Stimulated activated naive CD8-positive, alpha-beta T cell treated with anti-CD3 and anti-CD28 coated beads, Interleukin-15, Interleukin-2, amounts not matched to agents 100 ng/mL and 50 ng/mL, for 24 hours (primary cell): ENCODE data around the gene ITGB1BP1.

Source experiments
- H3K27ac Mint-ChIP-seq: one replicate; pipeline ENCODE4 v1.8.0; 2021; ENCODE audit warnings: mild to moderate bottlenecking, mixed read lengths
- H3K27me3 Mint-ChIP-seq: one replicate; pipeline ENCODE4 v1.8.0; 2021; ENCODE audit warnings: mixed read lengths
- H3K36me3 Mint-ChIP-seq: one replicate; pipeline ENCODE4 v1.8.0; 2021; ENCODE audit warnings: low read depth, mixed read lengths
- H3K4me1 Mint-ChIP-seq: one replicate; pipeline ENCODE4 v1.8.0; 2021; ENCODE audit warnings: low read depth, mixed read lengths
- H3K4me3 Mint-ChIP-seq: one replicate; pipeline ENCODE4 v1.8.0; 2021; ENCODE audit warnings: mild to moderate bottlenecking, mixed read lengths
- H3K9me3 Mint-ChIP-seq: one replicate; pipeline ENCODE4 v1.8.0; 2021; ENCODE audit warnings: mixed read lengths

Gene ITGB1BP1

DNA sequence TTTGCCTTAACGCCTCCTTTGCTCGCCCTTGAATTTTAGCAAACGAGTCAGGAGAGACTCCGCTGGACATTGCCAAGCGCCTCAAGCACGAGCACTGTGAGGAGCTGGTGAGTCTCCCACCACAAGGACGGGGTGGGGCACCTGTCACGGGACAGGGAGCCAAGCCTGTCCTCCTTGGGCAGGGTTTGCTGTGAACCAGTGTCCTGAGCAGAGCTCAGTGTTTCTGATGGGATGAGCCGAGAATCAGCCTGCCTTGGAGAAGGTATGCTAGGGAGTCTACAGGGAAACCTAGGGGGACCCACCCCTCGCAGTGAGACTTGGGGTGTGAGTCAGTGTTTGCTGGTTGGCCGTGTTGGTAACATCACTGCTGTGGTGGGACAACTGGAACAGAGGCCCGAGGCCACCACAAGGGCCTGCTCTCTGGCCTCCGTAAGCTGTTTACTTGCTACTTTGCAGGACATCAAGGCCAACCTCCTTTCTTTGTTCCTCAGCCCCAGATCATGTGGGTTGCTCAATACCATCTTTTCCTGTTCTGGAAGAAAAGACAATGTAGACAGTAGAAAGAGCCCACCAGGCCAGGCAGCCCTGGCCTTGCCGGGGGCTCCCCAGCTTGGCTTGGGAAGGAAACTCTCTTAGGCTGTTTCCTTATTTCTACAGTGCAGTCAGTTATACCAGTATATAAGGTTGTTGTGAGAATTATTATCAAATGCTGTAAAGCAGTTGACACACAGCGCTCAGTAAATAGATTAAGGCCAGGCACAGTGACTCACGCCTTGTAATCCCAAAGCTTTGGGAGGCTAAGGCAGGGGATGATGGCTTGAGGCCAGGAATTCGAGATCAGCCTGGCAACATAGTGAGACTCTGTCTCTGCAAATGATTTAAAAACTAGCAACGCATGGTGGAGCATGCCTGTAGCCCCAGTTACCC is 42.4 kb downstream of the ITGB1BP1 start:
- Mint-ChIP-seq H3K36me3 (no peaks in the 10 kb centered on the region), H3K4me3 (no peak overlapping the region), H3K27ac (no peak overlapping the region), H3K4me1 (no peaks in the 10 kb centered on the region), H3K27me3 (peaks cover 4% of the 10 kb centered on the region), H3K9me3 (no peaks in the 10 kb centered on the region)

DNA sequence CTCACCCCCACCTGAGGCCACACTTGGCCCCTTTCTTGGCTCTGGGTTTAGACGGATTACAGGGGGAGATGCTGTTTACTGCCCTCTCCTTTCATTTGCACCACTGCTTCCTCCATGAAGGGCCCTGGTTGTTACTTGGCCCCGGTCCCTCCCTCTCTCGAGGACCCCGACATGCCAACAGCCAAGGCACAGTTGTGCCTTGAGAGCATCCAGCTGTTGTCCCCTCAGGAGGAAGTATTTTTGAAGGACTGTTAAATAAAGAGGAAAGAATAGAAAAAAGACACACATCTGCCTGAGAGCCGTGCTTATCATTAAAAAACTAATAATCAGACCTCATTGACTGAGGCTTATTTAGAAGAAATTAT is 44.0 kb downstream of the ITGB1BP1 start:
- H3K36me3 Mint-ChIP-seq: no peaks in the 10 kb centered on the region
- no peak overlapping the region for H3K27ac Mint-ChIP-seq
- H3K4me1 Mint-ChIP-seq: no peaks in the 10 kb centered on the region
- H3K27me3 Mint-ChIP-seq: peaks cover 4% of the 10 kb centered on the region
- H3K9me3 Mint-ChIP-seq: no peaks in the 10 kb centered on the region
- H3K4me3 Mint-ChIP-seq: no peak overlapping the region

DNA sequence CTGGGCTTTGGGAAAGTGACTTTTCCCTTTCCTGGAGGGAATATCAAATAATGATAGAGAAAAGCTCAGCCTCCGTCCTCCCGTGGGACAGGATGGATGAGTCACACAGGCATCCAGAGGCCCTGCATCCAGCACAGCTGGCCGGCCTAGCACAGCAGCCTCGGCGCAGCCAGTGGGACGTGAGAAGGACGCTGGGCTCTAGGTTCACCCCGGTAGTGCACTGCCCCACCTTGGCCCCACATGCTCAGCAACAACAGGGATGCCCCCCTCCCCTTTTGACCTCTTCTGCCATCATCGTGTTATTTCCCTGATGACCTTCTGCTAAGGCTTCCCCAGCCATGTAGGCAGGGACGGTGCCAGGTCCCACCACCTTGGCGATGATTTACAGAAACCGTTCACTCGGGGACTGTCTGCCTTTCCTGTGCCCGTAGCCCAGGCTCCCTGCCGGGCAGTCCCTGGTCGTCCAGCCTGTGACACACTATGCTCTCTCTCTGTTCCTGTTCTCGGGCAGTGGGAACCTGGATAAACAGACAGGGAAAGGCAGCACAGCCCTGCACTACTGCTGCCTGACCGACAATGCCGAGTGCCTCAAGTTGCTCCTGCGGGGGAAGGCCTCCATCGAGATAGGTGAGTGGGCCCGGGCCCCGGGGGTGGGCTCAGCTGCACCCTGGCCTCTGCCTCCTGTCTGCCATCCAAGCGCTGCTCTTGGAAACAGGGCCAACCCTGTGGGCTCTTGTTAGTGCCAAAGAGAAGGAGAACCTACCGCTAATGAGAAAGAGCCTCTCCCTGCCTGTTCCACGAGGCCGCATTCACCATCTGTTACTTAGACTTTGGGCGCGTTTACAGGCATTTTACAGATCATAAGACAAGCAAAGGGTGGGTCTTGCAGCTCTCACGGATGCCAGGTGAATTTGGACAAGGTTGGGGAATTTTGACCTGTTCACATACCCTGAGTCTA is 44.6 kb downstream of the ITGB1BP1 start:
- H3K36me3 Mint-ChIP-seq: no peaks in the 10 kb centered on the region
- H3K4me1 Mint-ChIP-seq: no peaks in the 10 kb centered on the region
- peaks cover 4% of the 10 kb centered on the region for H3K27me3 Mint-ChIP-seq
- no peak overlapping the region for H3K27ac Mint-ChIP-seq
- H3K9me3 Mint-ChIP-seq: no peaks in the 10 kb centered on the region
- H3K4me3 Mint-ChIP-seq: no peak overlapping the region

DNA sequence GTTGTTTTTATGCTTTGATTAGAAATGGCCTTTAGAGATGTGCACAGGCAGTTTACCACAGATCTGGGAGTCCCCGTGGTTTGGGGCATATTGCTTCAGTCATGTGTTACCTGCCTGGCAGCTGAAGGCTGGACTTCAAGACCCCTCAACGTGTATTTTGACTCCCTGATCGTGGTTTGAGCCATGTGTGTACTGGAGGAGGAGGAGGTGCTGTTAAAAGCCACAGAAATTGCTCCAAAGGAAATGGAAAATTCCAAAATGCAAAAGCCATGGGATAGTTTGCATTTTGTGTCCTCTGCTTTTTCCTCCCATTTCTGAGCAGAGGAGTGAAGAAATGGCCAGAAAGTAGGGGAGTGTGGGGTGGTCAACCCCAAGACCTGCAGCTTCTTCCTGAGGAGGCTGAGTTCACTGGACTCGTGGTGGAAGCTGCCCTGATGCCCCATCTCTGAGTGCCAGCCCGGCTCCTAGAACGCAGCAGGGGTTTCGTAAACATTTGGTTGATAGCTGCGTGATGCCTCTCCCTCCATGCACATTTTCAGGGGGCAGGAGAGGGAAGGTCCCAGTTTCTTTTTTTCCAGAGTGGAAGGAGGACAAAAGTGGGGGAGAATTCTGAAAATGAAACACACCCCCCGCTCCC is 45.7 kb downstream of the ITGB1BP1 start:
- no peaks in the 10 kb centered on the region for H3K4me1 Mint-ChIP-seq
- no peak overlapping the region for H3K27ac Mint-ChIP-seq
- H3K36me3 Mint-ChIP-seq: no peaks in the 10 kb centered on the region
- H3K27me3 Mint-ChIP-seq: peaks cover 4% of the 10 kb centered on the region
- H3K4me3 Mint-ChIP-seq: no peak overlapping the region
- no peaks in the 10 kb centered on the region for H3K9me3 Mint-ChIP-seq

DNA sequence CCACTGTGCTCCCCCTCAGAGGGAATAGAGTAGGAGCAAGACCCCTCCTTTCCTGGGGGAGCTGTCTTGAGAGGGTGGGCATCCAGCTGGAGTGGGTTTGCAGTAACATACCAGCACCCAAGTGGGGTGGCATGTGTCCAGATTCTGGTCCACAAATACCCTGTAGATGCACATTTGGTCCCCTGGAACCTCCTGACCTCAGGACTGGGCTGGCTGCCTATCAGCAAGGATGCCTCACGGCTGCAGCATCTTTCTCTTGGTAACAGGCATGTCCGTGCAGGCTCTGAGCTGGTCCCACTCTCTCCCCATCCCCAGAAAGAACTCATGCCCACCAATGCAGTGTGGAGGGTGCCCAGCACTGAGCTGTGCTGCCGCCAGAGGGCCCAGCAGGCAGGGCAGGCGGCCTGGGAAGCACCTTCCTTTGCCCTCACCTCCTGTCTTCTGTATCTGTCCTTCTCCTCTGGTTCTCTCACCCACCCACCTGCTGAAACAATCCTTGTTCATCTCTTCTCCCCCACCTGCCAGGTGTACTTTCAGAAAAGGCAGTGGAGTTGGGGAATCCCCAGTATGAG is 47.4 kb downstream of the ITGB1BP1 start:
- no peak overlapping the region for H3K4me3 Mint-ChIP-seq
- peaks cover 5% of the 10 kb centered on the region for H3K4me1 Mint-ChIP-seq
- no peak overlapping the region for H3K27ac Mint-ChIP-seq
- no peaks in the 10 kb centered on the region for H3K36me3 Mint-ChIP-seq
- peaks cover 4% of the 10 kb centered on the region for H3K27me3 Mint-ChIP-seq
- no peaks in the 10 kb centered on the region for H3K9me3 Mint-ChIP-seq

DNA sequence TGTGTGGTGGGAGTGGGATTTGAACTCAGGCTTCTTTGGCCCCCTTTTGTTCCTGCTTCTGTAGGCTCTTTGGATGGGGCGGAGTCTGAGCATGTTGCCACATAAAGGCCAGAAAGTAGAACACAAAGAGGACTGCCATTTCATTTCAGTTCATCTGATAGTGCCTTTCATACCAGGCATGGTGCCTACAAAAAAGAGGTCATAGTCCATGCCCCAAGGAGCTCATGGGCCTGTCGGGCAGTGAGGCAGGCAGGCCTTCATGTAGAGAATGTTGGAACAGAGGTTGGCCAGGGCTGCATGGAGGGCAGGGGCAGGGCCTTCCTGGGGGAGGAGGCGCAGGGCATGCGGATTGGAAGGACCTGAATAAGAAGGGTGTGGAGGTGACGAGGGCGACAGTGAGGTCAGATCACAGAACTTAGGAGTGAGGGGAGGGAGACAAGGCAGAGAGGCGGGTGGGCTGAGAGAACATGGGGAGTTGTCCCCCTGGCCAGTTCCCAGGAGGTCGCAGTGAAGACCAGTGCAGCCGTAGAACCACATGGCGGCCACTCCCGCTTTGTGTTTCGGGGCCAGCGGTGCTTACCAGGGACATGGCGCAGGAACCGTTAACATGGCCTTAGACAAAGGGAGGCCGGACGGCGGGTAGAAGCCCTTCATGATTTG is 49.1 kb downstream of the ITGB1BP1 start:
- Mint-ChIP-seq H3K4me3 (no peak overlapping the region), H3K9me3 (no peaks in the 10 kb centered on the region), H3K36me3 (no peaks in the 10 kb centered on the region), H3K27ac (no peak overlapping the region), H3K4me1 (peaks cover 8% of the 10 kb centered on the region), H3K27me3 (peaks cover 4% of the 10 kb centered on the region)

DNA sequence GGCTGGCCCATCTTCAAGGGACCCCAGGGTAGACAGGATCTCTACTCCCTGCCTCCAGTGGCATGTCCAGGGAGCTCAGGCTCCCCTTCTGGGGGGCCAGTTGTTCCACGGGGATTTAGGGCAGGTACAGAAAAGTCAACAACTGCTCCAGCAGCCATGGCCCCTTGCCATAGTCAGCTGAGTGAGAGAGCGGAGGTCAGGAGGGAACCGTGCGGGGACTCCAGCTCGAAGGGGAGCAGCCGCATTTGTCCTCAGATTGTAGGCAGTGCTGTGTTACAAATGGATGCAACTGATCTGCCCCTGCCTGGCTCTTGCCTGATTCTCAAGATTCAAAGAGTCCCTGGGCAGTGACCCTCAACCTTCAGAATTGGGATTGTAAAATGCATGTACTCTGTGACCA is 49.9 kb downstream of the ITGB1BP1 start:
- no peaks in the 10 kb centered on the region for H3K9me3 Mint-ChIP-seq
- peaks cover 8% of the 10 kb centered on the region for H3K4me1 Mint-ChIP-seq
- H3K27ac Mint-ChIP-seq: no peak overlapping the region
- no peak overlapping the region for H3K4me3 Mint-ChIP-seq
- H3K36me3 Mint-ChIP-seq: no peaks in the 10 kb centered on the region
- peaks cover 4% of the 10 kb centered on the region for H3K27me3 Mint-ChIP-seq

DNA sequence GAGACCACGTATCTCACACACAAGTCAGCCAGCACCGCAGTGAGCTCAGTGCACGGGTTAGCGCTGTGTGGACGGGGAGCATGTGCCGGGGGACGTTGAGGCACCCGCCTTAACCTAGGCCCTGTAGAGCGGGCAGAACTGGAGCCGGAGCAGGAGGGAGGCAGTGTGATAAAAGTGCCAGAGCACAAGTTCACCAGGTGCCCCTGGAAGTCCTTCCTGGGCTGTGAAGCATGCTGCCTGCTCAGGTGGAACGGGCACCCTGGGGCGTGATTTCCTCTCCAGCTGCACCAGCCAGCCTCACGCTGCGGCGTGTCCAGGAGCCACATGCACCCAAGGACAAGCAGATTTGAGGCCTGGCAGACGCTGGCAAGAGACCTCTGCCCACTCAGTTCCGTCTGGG is 50.3 kb downstream of the ITGB1BP1 start:
- H3K27me3 Mint-ChIP-seq: peaks cover 4% of the 10 kb centered on the region
- no peaks in the 10 kb centered on the region for H3K36me3 Mint-ChIP-seq
- no peak overlapping the region for H3K4me3 Mint-ChIP-seq
- peaks cover 8% of the 10 kb centered on the region for H3K4me1 Mint-ChIP-seq
- H3K9me3 Mint-ChIP-seq: no peaks in the 10 kb centered on the region
- no peak overlapping the region for H3K27ac Mint-ChIP-seq

DNA sequence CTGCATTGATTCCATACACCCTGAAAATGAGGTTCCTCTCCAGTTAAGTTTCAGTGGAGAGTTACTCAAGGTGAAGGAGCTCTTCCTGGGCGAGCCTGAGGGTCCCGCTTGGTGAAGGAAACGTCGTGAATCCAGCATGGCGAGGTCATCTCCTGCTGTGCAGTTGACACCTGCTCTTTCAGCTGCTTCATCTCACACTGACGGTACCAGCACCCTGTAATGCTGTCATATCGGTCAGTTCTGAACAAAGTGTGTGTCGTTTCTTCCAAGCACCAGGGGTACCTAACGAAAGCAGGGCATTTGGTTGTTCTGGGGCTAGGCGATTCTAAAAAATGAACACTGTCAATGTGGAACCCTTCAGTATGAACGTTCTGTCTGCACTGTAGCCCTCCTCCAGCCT is 52.6 kb downstream of the ITGB1BP1 start:
- no peak overlapping the region for H3K4me3 Mint-ChIP-seq
- no peaks in the 10 kb centered on the region for H3K27me3 Mint-ChIP-seq
- peaks cover 8% of the 10 kb centered on the region for H3K4me1 Mint-ChIP-seq
- no peaks in the 10 kb centered on the region for H3K9me3 Mint-ChIP-seq
- H3K36me3 Mint-ChIP-seq: no peaks in the 10 kb centered on the region
- H3K27ac Mint-ChIP-seq: peak overlapping the region; percentile 28

DNA sequence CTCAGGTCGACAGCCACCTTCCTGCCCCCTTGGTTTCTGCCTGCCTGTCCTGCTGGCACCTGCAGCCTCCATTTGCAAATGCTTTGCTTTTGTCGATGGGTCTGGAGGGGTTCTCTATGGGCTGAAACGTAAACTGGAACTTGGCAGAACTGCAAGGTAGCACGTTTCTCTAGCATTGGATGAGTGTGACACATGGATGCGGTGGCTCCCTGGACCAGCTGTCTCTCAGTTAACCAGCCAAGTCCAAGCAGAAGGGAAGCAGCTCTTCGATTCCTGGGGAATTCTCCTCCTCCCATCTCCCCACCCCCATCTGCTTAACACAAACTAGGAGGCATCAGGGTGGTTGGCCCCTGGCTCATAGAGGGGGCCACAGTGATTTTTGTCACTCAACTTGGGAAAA is 57.3 kb downstream of the ITGB1BP1 start:
- Mint-ChIP-seq H3K4me3 (no peak overlapping the region), H3K4me1 (peaks cover 4% of the 10 kb centered on the region), H3K27me3 (no peaks in the 10 kb centered on the region), H3K27ac (no peak overlapping the region), H3K9me3 (no peaks in the 10 kb centered on the region), H3K36me3 (no peaks in the 10 kb centered on the region)

DNA sequence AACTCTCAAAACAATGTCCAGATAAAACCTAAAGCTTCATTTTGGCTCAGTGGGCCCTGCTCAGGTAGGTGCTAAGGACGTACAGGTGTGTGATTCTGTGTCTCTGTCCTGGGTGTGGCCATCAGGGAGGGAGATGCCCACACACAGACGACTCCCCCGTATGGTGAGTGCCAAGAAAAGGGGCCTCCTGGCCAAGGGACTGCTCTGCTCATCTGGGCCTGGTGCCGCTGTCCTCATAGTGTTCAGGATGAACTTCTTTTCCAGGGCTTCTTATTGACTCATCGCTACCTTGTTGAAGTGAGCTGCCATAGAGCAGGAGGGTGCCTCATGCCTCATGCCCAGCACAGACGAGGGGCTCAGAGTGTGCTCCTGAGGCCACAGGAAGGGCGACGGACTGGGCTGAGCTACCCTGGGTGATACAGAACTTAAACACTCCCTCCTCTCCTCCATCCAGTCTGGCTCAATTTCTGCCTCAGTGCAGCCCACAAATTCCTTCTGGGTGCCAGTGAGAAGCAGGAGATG is 57.8 kb downstream of the ITGB1BP1 start:
- no peaks in the 10 kb centered on the region for H3K9me3 Mint-ChIP-seq
- H3K27me3 Mint-ChIP-seq: no peaks in the 10 kb centered on the region
- no peak overlapping the region for H3K27ac Mint-ChIP-seq
- H3K4me3 Mint-ChIP-seq: no peak overlapping the region
- no peaks in the 10 kb centered on the region for H3K4me1 Mint-ChIP-seq
- H3K36me3 Mint-ChIP-seq: no peaks in the 10 kb centered on the region

DNA sequence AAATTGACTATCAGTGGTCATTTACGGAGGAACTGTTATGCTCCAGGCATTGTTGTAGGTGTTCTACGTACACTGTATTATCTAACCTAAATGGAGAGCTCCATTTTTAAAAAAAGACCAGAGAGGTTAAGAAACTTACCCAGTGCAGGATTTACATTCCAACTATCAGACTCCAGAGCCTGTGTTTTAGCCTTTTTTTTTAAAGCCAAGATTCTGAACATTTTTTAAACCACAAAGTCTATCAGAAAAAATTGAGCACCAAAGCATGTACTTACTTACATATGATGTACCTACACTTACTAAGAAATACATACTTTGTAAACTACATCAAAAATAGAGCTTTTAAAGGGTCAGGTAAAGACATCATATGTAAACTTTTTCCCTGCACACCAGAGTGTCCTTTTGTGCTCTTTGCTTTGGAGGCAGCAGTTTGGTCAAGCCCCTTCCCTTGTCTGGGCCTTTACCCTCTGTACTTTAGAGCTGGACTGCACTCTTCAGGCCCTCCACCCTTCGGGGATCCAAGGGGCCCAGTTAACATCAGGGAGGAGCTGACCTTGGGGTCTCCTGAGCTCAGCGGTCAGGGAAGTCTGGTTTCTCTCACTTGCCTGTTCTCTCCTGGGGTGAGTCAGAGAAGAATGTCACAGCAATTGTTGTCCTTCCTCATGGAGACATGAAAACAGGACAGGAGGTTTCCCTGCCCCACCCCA is 58.4 kb downstream of the ITGB1BP1 start:
- Mint-ChIP-seq H3K4me1 (no peaks in the 10 kb centered on the region), H3K36me3 (no peaks in the 10 kb centered on the region), H3K9me3 (no peaks in the 10 kb centered on the region), H3K27me3 (no peaks in the 10 kb centered on the region), H3K4me3 (no peak overlapping the region), H3K27ac (no peak overlapping the region)

DNA sequence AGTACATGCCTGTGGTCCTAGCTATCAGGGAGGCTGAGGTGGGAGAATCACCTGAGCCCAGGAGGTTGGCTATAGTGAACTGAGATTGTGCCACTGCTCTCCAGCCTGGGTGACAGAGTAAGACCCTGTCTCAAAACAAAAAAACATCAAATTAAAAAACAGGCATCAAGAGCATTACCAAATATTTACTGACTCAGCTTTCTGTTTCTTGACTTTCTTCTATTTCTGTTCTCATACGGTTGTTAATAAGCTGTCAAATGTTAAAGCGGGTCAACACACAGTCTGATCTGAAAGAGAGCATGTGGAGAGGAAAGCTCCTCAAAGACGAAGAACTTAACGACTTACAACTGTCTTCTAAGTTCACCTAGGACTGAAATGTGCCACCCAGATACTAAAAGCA is 59.0 kb downstream of the ITGB1BP1 start:
- no peak overlapping the region for H3K4me3 Mint-ChIP-seq
- H3K9me3 Mint-ChIP-seq: no peaks in the 10 kb centered on the region
- H3K27ac Mint-ChIP-seq: no peak overlapping the region
- no peaks in the 10 kb centered on the region for H3K36me3 Mint-ChIP-seq
- H3K27me3 Mint-ChIP-seq: no peaks in the 10 kb centered on the region
- H3K4me1 Mint-ChIP-seq: no peaks in the 10 kb centered on the region
